HL-60 (cell line): ENCODE results near the gene RELN.

Experiments
- DNase-seq, 2 experiments: peaks; one replicate each; pipeline ENCODE4 v3.0.0-alpha.2; 2010 to 2020; ENCODE audit warnings: low read depth in 1 of 2, low spot score in 1 of 2
- H3K27ac ChIP-seq: fragments of 250-450 bp; sonication (Bioruptor Pico); replicated peaks from 2 replicates; pipeline ENCODE4 v1.5.1; 2020; ENCODE audit warnings: mild to moderate bottlenecking, moderate library complexity
- H3K27me3 ChIP-seq: fragments of 250-450 bp; sonication (Bioruptor Pico); 2 replicates; pipeline ENCODE4 v1.5.1; 2021; ENCODE audit warnings: mild to moderate bottlenecking, moderate library complexity; ENCODE audit not compliant: insufficient read depth, poor library complexity, severe bottlenecking
- H3K4me3 ChIP-seq: replicated peaks from 2 replicates; pipeline ENCODE4 v1.5.1; 2011; ENCODE audit warnings: mild to moderate bottlenecking, control low read depth, low read length; ENCODE audit not compliant: insufficient read depth
- GABPA ChIP-seq: IDR thresholded peaks from 2 replicates; pipeline ENCODE4 v1.6.1; 2012; ENCODE audit warnings: low read depth
- POLR2AphosphoS5 ChIP-seq: IDR thresholded peaks from 2 replicates; pipeline ENCODE4 v1.6.1; 2012; ENCODE audit warnings: low read depth
- REST ChIP-seq: IDR thresholded peaks from 2 replicates; pipeline ENCODE4 v1.6.1; 2012; ENCODE audit warnings: low read depth; ENCODE audit not compliant: insufficient replicate concordance
- SPI1 ChIP-seq: IDR thresholded peaks from 2 replicates; pipeline ENCODE4 v1.6.1; 2012; ENCODE audit warnings: low read depth, mild to moderate bottlenecking, borderline replicate concordance
- TF ChIP-seq, protein P1 (sequence below): IDR thresholded peaks from one replicate; pipeline ENCODE4 v1.5.1; 2011; ENCODE audit warnings: low read length, control low read depth, inconsistent platforms; ENCODE audit not compliant: insufficient read depth

Gene RELN

GRCh38 chr7:103524042-103524907 lies 465.2 kb downstream of the RELN start:
- Histone ChIP-seq H3K27me3 (peaks cover 2% of the 10 kb centered on the region), H3K4me3 (no peak overlapping the region), H3K27ac (no peak overlapping the region)
- TF ChIP-seq SPI1 (no peak), GABPA (no peak), REST (no peak), POLR2AphosphoS5 (no peak)
- TF ChIP-seq, protein P1, sequence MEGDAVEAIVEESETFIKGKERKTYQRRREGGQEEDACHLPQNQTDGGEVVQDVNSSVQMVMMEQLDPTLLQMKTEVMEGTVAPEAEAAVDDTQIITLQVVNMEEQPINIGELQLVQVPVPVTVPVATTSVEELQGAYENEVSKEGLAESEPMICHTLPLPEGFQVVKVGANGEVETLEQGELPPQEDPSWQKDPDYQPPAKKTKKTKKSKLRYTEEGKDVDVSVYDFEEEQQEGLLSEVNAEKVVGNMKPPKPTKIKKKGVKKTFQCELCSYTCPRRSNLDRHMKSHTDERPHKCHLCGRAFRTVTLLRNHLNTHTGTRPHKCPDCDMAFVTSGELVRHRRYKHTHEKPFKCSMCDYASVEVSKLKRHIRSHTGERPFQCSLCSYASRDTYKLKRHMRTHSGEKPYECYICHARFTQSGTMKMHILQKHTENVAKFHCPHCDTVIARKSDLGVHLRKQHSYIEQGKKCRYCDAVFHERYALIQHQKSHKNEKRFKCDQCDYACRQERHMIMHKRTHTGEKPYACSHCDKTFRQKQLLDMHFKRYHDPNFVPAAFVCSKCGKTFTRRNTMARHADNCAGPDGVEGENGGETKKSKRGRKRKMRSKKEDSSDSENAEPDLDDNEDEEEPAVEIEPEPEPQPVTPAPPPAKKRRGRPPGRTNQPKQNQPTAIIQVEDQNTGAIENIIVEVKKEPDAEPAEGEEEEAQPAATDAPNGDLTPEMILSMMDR, result no peak
- no peak for DNase-seq

GRCh38 chr7:103521937-103522336 lies 467.5 kb downstream of the RELN start:
- no peak overlapping the region for H3K27ac ChIP-seq
- no peak overlapping the region for H3K4me3 ChIP-seq
- peaks cover 4% of the 10 kb centered on the region for H3K27me3 ChIP-seq
- DNase-seq, result no peak
- TF ChIP-seq POLR2AphosphoS5, result no peak
- TF ChIP-seq, protein P1, result no peak
- TF ChIP-seq GABPA, result no peak
- TF ChIP-seq SPI1, result no peak
- no peak for TF ChIP-seq REST

GRCh38 chr7:103504505-103505135 lies 484.8 kb downstream of the RELN start:
- DNase-seq, result no peak
- H3K27ac ChIP-seq, result no peak overlapping the region
- no peak for TF ChIP-seq POLR2AphosphoS5
- no peak for TF ChIP-seq SPI1
- TF ChIP-seq GABPA, result no peak
- TF ChIP-seq REST, result no peak
- TF ChIP-seq, protein P1, result no peak
- peaks cover 2% of the 10 kb centered on the region for H3K27me3 ChIP-seq
- no peak overlapping the region for H3K4me3 ChIP-seq
